HG03280 (cell line): Measurements from ENCODE around the gene AJAP1.

Experiments
- ATAC-seq: cut with Tn5 transposase; IDR thresholded peaks from one replicate; pipeline ENCODE4 v1.9.1; 2021; ENCODE audit warnings: mild to moderate bottlenecking, moderate library complexity; ENCODE audit not compliant: unreplicated experiment

AJAP1 gene

DNA sequence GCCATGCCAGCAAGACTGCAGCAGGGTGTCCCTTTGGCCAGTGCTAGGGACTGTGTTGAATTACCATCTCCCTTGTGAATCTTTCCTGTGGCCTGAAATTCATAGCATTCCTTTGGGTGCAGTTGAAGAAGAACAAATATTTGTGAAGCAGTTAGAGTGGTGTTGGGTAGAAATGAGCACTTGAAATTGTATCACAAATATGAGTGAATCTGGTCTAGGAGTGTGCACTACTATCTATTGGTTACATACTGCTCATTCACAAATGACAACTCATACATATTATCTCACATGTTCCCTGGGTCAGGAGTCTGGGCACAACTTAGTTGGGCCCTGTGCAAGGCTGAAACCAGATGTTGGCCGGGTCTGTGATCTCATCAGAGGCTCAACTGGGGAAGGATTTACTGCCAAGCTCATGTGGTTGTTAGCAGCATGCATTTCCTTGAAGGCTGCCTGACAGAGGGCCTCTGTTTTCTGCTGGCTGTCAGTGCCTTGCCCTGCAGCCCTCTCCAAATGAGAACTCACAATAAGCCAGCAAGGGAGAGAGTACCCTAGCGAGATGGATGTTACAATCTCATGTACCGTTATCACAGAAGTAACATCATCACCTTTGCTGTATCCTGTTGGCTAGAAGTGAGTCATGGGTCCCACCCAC lies 23.8 kb downstream of the AJAP1 start:
- ATAC-seq = no peak

DNA sequence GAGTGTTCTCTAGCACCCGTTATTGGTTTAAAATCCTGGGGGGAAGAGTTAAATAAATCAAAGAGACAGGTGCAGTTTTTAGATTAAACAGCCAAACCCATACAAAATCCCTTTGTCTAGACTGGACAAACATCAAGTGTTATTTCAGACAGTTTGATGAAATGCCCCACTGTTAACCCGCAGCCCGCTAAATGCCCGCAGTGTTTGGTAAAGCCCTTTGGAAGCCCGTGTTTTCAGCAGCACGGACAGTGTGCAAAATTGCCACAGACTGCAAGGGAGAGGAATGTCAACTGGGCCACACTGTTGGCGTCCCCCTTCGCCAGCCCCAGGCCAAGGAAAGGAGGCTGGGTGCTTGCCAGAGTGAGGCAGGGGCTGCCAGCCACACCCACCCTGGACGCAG lies 26.6 kb downstream of the AJAP1 start:
- ATAC-seq = no peak

DNA sequence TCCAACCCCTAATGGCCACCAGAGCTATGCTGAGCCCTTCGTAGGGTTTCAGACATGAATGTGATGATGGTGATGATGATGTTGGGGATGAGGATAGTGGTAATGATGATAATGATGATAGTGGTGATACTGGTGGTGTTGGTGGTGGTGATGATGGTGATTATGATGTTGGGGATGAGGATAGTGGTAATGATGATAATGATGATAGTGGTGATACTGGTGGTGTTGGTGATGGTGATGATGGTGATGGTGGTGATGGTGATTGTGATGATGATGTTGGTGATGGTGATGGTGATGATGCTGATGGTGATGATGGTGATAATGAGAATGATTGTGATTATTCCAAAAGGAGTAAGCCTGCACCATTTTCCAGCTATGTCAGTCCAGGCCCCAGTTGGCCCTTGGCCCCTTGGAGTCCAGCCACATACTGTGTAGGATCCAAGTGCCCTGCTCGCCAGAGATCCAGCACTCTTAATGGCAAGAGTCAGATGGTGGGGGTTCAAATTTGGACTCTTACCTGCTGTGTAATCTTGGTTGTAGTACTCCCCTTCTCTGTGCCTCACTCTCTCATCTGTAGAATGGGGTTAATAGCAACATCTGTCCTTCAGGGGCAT lies 28.3 kb downstream of the AJAP1 start:
- ATAC-seq = no peak

DNA sequence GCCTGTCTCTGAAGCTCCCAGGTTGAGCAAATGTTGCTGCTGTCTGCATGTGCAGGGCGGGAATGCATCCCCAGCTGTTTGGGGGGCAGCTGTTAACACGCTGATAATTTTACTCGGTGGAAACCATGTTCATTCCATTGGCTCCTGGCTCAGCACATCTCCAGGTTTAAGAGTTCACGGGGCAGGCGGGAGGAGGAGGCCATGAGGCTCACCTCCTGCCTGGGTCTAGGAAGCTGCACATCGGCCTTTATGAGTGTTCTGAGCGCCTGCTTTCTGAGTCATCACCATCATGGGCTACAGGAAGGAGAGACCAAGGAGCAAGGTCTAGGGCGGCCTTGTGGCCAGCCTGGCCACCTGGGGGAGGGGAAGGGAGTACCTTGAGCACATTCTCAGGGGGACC lies 29.7 kb downstream of the AJAP1 start:
- ATAC-seq = no peak

DNA sequence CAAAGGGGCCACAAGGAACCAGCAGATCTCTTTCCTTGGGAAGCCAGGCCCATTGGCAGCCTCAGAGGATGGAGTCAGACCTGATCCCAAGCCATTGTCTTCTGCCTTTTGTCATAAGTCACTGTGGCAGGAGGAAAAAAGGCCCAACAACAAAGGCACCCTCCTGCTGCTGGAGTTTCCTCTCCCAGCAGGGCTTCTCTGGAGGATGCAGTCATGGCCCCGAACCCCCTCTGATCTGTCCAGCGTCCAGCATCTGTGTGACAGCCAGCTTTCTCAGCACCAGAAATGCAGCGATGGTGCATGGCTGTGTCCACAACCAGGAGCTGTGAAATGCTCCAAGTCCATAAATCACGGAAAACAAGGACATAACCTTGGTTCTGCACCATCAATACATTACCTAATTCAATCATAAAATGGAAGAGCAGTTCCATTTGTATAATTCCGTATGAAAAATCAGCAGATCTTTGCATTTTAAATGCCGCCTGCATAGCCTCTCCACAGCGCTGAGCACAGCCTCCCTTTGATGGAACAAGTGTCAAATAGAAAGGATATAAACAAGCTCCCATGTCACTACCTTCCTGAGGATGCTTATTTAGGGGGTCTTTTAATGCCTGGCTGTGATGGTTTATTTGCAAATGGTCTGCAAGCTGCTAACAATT lies 30.6 kb downstream of the AJAP1 start:
- no peak for ATAC-seq

DNA sequence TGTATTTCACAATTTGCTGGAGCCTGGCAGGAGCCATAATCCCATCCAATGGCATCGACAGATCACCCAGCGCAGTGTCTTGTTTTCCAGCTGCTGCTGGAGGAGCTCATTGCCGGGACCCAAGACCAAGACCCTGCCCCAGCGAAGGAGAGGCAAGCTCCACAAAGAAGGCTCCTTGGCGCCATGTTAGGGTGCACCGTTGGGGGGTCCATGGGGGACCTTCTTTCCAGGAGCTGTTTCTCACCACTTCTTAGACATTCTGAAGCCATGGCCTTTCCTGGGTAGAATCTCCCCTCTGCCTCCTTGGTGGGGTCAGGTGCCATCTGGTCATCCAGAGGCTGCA lies 31.1 kb downstream of the AJAP1 start:
- ATAC-seq = no peak

DNA sequence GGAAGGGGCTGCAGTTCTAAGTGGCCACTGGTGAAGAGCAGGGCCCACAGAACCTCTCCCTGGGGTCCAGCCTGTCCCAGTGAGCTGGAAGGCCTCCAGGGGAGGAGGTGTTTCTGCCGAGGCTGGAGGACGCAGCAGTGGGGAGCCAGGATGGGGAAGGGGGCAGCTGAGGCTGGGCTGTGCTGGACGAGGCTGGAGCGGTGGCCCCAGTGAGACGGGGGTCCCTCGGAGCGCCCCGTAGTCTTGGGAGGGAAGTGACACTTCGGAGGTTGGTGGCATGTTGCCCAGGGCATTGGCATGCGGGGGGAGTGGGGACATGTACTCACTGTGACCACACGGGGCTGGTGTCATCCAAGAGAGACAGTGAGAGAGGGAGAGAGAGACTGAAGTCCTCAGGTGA lies 33.5 kb downstream of the AJAP1 start:
- no peak for ATAC-seq

DNA sequence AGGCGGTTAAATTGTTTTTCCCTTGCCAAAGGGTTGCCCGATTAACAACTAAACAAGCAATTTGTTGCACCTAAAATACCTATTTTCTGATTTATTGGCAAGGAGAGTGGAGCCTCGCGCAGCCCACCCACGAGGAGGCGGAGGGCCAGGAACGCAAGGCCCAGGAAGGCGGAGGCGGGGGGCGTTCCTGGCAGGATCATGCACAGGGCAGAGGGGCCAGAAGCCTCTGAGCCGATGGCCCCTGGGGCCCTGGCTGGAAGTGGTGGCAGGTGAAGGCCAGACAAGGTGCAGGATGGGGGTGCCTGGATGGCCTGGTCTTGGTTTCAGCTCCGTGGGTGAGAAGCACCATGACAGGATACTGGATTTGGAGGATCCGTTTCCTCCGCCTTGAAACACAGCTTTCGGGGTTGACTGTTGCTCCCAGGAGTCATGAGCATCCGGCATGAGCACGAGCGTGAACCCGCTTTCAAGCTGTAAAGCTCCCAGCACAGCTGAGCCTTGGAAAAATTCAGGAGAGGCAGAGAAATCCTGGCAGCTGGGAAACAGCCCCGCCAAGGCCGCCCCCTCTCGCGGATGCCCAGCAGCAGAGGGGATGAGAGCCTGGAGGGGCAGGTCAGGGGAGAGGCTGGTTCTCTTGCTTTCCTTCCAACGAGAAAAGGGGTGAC lies 35.0 kb downstream of the AJAP1 start:
- ATAC-seq = no peak

DNA sequence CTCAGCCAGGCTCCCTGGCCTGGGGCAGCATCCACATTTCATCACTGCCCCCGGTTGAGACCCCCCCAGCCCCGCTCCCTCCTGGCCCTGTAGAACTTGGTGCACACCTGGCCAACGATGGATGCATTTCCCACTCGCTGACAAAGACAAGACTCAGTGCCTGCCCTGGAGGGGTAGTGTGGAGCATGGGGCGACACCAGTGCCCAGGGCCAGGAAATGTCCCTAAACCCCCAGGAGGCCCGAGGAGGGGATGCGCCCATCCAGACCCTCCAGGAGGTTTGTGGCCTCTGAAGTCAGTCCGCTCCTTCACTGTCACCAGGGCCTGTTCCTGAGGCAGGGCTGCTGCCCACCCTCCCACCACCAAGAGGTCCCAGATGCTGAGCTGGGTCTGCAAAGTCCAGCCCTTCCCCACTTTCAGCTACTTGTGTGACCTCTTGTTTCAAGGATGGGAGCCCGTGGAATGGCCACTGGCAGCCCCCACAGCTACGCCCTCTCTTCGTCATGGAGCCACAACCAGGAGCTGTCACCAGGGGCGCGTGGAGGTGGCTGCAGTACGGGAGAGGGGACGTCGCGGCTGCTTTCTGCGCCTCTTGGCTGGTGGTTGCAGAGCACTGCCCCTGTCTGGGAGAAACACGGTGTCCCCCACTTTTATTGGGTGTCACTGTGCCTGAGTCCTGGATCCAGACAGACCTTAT lies 35.7 kb downstream of the AJAP1 start:
- no peak for ATAC-seq

DNA sequence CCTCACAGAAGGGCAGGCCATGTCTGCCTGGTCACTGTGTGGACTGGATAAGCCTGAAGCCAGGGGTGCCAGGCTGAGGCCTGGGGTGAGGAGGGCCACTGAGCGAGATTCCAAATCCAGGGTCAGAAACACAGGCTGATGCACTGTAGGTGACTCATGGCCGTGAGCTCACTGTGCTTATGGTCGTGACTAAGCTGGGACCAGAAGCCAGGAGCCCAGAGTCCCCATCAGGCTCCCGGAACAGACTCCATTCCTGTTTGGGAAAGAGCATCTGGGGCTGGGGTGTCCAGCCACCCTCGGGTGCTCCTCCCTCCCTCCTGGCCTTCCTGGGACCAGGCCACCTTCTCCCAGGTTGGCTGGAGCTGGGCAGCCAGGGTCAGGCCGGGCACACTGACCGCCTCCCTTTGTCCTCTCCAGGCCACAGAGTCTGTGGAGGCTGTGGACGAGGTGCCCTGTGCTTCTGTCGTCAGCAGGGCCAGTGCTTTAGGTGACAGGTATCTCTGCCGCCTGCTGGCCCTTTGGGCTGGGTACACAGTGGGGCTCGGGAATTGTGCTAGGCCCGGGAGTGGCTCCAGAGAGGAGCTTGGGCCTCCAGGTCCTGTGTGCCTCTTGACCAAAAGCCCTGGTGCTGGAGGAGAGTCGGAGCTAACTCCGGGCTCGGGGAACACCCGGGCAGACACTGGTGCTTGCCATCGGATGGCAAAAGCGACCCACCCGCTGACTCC lies 36.7 kb downstream of the AJAP1 start:
- no peak for ATAC-seq

DNA sequence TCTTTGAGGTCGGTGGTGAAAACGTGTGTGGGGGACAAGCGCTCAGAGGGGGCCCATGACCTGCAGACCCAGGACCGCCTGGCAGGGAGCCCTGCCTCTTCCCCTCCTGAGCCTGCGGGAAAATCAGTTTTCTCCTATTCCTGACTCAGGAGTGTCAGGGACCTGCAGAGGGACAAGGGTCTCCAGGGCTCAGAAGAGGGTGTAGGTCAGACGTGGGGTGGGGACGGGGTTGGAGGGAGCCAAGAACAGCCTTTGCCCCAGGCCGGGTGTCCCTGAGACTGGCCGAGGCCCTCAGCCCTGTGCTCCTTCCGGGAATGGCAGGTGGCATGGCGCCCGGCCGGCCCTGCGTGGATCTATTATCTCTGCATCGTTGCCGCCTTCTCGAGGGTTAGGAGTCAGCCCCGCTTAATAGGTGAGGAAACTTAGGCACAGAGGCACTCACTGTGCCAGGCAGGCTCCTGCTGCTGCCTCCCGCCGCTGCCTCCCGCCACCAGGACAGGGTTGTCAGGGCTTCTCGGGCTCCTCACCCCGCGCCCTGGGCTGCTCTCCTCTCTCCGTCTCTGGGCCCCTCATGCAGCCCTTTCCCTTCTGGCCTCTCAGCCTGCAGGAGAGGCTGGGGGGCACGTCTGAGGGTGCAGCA lies 37.5 kb downstream of the AJAP1 start:
- no peak for ATAC-seq

DNA sequence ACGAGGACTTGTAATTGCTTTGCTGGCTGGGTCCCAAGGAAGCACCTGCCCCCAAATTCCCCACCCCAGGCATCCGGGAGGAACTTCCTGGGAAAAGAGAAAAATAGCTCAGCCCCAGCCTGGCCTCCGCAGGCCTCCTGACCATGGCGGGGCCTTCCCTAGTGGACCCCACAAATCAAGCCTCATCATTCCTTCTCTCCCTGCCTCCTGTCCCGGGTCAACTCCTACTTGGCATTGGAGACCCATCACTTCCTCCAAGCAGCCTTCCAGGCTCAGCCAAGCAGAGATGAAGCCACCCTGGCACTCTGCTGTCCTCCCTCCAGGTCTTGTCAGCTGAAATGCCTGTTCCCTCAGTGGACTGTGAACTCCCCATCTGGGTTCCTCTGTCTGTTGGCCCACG lies 38.0 kb downstream of the AJAP1 start:
- ATAC-seq = no peak

DNA sequence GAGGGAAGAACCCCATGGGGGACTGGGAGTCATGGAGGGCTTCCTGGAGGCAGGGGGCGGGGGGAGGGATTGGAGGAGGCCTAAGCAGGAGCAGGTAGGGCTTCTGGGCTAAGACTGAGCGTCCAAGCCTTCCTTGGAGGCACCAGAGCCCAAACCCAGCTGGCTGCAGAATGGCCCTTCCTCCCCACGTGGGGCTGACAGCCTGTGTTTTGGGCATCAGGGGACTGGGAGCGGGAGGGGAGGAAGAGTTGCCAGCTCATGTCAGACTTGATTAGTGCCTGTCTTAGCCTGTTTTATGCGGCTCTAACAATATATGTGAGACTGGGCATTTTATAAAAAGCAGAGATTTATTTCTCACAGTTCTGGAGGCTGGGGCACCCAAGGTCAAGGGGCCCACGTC lies 38.9 kb downstream of the AJAP1 start:
- no peak for ATAC-seq

DNA sequence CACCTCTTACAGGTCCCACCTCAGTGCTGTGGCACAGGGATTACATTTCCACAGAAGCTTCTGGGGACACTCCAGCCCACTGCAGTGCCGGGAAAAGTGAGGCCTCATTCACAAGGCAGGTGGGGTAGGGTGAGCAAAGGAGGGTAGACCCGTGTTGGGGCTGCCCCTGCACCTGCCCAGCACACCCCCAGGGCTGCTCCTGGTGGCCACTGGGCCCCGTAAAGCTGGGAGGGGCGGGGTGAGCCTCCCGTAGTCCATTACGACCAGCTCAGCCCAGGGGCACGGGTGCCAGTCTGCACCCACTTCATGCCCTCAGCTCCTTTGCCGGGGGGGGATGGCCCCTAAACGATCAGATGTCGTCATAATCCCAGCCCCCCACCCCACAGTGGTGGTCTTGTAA lies 39.5 kb downstream of the AJAP1 start:
- no peak for ATAC-seq

DNA sequence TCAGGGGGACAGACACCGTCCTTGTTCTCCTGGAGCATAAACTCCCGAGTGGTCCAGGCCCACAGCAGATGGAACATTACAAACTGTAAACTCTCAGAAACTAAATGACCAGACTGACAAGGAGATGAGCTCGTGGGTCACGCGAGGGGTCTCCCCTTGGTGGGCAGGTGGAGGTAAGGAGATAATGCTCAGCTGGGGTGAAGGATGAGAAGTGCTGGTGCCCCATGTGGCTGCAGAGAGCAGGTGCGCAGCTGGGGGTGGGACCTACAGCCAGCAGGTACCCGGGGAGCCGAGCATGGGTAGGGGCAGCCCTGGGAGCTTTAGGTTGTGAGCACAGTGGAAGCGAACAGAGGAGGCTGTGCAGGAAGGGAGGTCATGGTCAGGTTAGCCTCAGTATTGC lies 40.1 kb downstream of the AJAP1 start:
- no peak for ATAC-seq

DNA sequence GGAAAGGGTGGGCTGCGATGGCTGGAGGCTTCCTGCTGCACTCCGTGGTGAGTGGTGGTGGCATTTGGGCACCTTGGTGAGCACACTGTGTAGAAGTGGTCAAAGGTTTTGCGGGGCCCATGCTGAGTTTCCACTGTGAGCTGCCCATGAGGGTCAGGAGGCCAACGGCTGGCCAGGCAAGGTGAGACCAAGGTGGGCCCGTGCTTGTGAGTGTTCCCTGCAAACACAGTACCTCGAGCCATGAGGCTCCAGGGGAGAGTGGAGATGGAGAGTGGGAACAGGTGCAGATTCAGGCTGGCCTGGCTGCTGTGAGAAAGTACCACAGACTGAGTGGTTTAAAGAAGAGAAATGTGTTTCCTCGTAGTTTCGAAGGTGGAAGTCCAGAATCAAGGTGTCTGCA lies 40.8 kb downstream of the AJAP1 start:
- no peak for ATAC-seq

DNA sequence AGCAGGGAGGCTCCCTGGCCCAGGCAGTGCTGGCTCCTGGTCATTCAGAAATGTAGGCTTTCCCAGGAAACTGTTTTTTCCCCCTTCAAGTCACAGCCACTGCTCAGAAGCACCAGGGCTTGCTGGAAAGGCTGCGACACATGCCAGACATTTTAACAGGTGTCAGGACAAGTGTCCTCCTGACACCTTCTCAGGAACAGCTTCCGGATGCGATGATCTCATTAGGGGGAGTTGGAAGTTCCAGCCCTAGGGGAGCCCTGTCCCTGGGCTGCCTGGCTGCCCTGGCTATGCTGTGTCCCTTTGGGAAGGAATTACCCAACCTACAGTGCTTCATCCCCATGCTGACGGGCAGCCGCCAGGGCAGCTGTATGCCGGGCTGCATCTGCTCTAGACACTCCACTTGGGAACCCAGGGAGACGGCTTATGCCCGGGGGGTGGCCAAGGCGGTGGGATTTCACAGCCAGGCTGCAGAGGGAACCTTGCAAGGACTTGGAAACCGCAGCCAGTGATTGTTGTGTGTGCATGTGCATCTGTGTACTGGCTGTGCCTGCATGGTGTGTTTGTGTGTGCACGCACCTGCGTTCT lies 41.8 kb downstream of the AJAP1 start:
- no peak for ATAC-seq

DNA sequence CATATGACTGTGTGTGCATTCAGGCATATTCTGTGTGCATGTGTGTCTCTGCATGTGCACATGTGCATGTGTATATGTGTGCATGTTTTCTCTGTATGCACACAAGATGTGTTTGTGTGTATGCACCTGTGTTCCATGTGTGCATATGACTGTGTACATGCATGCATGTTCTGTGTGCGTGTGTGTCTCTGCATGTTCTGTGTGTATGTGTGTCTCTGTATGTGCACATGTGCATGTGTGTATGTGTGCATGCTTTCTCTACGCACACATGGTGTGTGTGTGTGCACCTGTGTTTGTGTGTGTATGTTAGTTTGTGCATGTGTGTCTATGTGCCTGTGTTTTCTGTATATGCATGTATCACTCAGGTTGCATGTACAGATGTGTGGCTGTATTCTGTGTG lies 42.3 kb downstream of the AJAP1 start:
- ATAC-seq = no peak

DNA sequence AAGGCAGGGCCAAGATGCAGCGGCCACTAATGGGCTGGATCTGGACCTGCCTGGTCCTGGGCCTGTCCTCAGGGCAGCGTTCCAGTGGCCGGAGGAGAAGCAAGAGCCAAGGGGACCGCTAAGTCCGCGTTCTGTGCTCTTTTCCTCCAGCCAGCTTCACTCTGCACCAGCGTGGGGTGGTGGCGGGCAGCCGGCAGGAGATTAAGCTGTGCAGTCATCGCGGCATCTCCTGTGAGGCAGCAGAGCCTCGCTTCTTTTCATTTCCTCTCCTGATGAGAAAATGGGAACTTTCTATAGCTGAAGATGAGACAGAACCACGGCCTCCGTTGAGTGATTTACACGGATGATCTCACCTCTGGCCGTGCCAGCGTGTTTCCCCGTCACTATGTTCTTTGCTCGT lies 43.4 kb downstream of the AJAP1 start:
- ATAC-seq = no peak

DNA sequence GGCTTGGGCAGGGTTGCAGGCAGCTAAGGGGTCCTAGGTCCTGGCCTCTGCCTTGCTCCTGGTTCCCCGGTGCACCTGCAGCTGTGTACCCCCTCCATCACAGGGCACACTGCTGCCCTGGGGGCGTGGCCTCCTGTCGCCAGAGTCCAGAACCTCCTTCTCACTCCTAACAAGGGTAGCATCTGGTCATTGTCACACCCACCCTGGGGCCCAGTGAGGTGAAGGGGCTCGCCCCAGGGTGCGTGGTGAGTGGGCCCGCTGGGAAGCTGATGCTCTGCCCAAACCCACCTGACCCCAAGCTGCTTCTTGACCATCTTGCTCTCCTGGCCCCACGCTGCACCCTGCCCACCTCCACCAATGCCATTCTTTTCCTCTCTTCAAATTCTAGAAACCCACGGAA lies 44.5 kb downstream of the AJAP1 start:
- no peak for ATAC-seq
